Measurements from ENCODE around the gene GIPR. TPM values are rescaled to one million over a fixed set of nuclear protein-coding genes. Genes with fewer than 3 reads are reported as not detected.

The GIPR gene
- total RNA-seq, 1 experiment from 2014 or later, result 2.0 TPM

DNA sequence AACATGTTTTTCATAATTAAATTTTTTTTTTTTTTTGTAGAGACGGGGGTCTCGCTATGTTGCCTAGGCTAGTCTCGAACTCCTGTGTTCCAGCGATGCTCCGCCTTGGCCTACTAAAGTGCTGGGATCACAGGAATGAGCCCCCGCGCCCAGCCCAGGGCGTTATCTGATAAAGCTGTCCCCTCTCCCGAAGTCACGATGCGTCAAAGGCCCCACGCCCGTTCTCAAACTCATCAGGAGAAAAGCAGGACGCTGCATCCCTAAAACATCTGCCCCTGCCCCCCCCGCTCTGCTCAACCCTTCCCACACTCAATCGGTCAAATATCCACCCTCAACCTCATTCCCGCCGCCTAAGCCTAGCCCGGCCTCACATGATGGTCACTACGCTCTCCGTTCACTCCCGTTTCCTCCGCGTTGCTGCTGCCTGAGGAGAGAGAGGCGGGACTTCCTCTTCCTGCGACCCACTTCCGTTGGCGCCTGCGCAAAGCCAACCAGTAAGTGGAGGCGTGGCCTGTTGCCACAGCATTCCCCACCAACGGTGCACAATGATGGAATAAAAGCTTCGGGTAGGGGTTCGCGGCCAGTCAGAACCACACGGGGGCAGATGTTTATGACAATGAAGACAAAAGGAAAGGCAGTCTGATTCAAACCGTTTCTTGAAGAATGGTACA lies 23.6 kb downstream of the GIPR start, which contains the start of gene SNRPD2:
SNRPD2 (minus strand) TSS at position 438 of the 671 bp plus-strand sequence; CDS start at position 373, 65 bp downstream.
- TF ChIP-seq, protein P1, sequence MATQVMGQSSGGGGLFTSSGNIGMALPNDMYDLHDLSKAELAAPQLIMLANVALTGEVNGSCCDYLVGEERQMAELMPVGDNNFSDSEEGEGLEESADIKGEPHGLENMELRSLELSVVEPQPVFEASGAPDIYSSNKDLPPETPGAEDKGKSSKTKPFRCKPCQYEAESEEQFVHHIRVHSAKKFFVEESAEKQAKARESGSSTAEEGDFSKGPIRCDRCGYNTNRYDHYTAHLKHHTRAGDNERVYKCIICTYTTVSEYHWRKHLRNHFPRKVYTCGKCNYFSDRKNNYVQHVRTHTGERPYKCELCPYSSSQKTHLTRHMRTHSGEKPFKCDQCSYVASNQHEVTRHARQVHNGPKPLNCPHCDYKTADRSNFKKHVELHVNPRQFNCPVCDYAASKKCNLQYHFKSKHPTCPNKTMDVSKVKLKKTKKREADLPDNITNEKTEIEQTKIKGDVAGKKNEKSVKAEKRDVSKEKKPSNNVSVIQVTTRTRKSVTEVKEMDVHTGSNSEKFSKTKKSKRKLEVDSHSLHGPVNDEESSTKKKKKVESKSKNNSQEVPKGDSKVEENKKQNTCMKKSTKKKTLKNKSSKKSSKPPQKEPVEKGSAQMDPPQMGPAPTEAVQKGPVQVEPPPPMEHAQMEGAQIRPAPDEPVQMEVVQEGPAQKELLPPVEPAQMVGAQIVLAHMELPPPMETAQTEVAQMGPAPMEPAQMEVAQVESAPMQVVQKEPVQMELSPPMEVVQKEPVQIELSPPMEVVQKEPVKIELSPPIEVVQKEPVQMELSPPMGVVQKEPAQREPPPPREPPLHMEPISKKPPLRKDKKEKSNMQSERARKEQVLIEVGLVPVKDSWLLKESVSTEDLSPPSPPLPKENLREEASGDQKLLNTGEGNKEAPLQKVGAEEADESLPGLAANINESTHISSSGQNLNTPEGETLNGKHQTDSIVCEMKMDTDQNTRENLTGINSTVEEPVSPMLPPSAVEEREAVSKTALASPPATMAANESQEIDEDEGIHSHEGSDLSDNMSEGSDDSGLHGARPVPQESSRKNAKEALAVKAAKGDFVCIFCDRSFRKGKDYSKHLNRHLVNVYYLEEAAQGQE (IDR thresholded peaks at IDR 0.05; ENCODE audit: insufficient read depth in 1 of 2, low read depth in 2 of 2, low read length in 1 of 2), result no peak
- TF ChIP-seq POLR2AphosphoS5 (IDR thresholded peaks at IDR 0.05; ENCODE audit: low read depth, low read length), result peak; percentile 92
- TF ChIP-seq SIN3A (IDR thresholded peaks at IDR 0.05; ENCODE audit: borderline replicate concordance, insufficient read depth, low read depth, low read length), result peak; percentile 49; the same call in 1 of the 2 replicates
- TF ChIP-seq TCF7L2 (IDR thresholded peaks at IDR 0.05; ENCODE audit: low read depth, low read length), result no peak
- BruUV-seq (replicated peaks), result TSS peak; percentile 98
- peak; percentile 80 for ATAC-seq
- intact Hi-C loops (cut with micrococcal nuclease; ENCODE audit: unreplicated experiment) (no loop called here), in situ Hi-C loops (cut with HindIII; ENCODE audit: low pct_unique_long_range_greater_than_20kb, low sequenced_read_pairs) (no loop called here)
- Histone ChIP-seq H3K27ac (ENCODE audit: low read length) (peak within 1 kb of the TSS; percentile 86), H3K9me3 (ENCODE audit: control insufficient read depth, insufficient read depth, low read depth, low read length) (no peaks in the 10 kb centered on the region), H3K27me3 (ENCODE audit: control insufficient read depth, insufficient read depth, low read length) (no peaks in the 10 kb centered on the region), H3K4me3 (ENCODE audit: low read depth in 2 of 2, low read length in 2 of 2) (peak within 1 kb of the TSS; percentile 73 to 74), H3K36me3 (ENCODE audit: control insufficient read depth, insufficient read depth, low read length) (peaks cover 7% of the 10 kb centered on the region; the same call in 1 of the 2 replicates), H3K4me1 (ENCODE audit: control insufficient read depth, insufficient read depth, low read length) (no peaks in the 10 kb centered on the region)
- ChIA-PET POLR2A (interaction anchor here (0.5 to 2.1 kb wide), 7 partner anchors 10 to 974 kb away, joined by 3 to 18 read pairs (median 4); partner anchors contain the start of gene SIX5), CTCF (interaction anchor here (0.7 to 1.1 kb wide), 4 partner anchors 11 to 126 kb away, joined by 3 to 9 read pairs (median 4); no protein-coding TSS in a partner anchor)
- peak; percentile 78 for DNase-seq (ENCODE audit: low read depth, low spot score)

DNA sequence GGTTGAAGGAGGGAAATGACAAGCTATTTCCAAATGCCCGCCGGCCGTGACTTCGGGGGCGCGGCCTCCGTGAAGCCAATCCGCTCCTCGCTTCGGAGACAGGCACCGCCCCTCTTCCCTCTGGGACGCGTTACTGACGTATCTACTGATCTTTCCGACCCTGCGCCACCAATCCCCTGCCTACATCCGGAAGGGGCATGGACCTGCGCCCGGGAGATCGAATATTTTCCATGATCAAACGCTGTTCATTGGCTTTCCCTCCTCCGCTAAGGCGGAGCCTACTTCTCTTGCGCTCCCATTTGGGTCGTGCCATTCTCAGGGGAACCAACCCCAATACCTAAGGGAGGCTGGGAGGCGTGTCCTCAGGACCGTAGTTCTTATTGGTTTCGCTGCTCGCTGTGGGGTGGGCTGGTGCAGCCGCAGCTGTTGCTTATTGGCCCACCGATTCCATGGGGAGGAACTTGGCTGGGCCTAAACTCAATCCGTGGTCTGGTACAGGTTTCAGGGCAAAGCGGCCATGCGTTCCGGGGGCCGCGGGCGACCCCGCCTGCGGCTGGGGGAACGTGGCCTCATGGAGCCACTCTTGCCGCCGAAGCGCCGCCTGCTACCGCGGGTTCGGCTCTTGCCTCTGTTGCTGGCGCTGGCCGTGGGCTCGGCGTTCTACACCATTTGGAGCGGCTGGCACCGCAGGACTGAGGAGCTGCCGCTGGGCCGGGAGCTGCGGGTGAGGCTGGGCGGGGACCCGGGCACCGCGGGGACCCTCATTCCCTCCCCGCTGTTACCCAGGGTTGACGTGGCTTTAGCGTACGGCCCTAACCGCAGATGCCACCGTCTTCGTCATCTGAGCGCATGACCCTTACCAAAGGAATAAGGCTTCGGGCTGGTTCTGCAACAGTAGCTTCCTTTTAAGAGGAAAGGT lies 24.4 kb downstream of the GIPR start, which contains the start of gene QPCTL:
QPCTL (plus strand) TSS at position 480 of the 919 bp plus-strand sequence; CDS start at position 518, 38 bp downstream.
- H3K4me3 ChIP-seq (ENCODE audit: low read depth in 2 of 2, low read length in 2 of 2), result peak within 1 kb of the TSS; percentile 73 to 74
- DNase-seq (ENCODE audit: low read depth, low spot score) (peak; percentile 96), ATAC-seq (peak; percentile 95)
- H3K27ac ChIP-seq (ENCODE audit: low read length), result peak within 1 kb of the TSS; percentile 86
- no TSS peak for BruUV-seq (replicated peaks)
- H3K9me3 ChIP-seq (ENCODE audit: control insufficient read depth, insufficient read depth, low read depth, low read length), result no peaks in the 10 kb centered on the region
- H3K4me1 ChIP-seq (ENCODE audit: control insufficient read depth, insufficient read depth, low read length), result no peaks in the 10 kb centered on the region
- ChIA-PET CTCF (interaction anchor here (0.5 to 1.1 kb wide), 7 partner anchors 11 to 125 kb away, joined by 3 to 9 read pairs (median 3); partner anchors contain the start of gene SIX5), POLR2A (interaction anchor here (0.5 to 2.1 kb wide), 7 partner anchors 9 to 975 kb away, joined by 3 to 18 read pairs (median 4); partner anchors contain the start of gene SIX5)
- in situ Hi-C loops (cut with HindIII; ENCODE audit: low pct_unique_long_range_greater_than_20kb, low sequenced_read_pairs) (no loop called here), intact Hi-C loops (cut with micrococcal nuclease; ENCODE audit: unreplicated experiment) (no loop called here)
- TF ChIP-seq, protein P1 (IDR thresholded peaks at IDR 0.05; ENCODE audit: insufficient read depth in 1 of 2, low read depth in 2 of 2, low read length in 1 of 2), result no peak
- TF ChIP-seq, protein P2, sequence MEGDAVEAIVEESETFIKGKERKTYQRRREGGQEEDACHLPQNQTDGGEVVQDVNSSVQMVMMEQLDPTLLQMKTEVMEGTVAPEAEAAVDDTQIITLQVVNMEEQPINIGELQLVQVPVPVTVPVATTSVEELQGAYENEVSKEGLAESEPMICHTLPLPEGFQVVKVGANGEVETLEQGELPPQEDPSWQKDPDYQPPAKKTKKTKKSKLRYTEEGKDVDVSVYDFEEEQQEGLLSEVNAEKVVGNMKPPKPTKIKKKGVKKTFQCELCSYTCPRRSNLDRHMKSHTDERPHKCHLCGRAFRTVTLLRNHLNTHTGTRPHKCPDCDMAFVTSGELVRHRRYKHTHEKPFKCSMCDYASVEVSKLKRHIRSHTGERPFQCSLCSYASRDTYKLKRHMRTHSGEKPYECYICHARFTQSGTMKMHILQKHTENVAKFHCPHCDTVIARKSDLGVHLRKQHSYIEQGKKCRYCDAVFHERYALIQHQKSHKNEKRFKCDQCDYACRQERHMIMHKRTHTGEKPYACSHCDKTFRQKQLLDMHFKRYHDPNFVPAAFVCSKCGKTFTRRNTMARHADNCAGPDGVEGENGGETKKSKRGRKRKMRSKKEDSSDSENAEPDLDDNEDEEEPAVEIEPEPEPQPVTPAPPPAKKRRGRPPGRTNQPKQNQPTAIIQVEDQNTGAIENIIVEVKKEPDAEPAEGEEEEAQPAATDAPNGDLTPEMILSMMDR (IDR thresholded peaks at IDR 0.05), result no peak
- no peak; the same call in 1 of the 2 replicates for TF ChIP-seq POLR2AphosphoS5 (IDR thresholded peaks at IDR 0.05; ENCODE audit: low read depth, low read length)
- TF ChIP-seq SIN3A (IDR thresholded peaks at IDR 0.05; ENCODE audit: borderline replicate concordance, insufficient read depth, low read depth, low read length), result no peak
- TF ChIP-seq TCF7L2 (IDR thresholded peaks at IDR 0.05; ENCODE audit: low read depth, low read length), result peak; percentile 97
- peaks cover 4% of the 10 kb centered on the region; the same call in 1 of the 2 replicates for H3K36me3 ChIP-seq (ENCODE audit: control insufficient read depth, insufficient read depth, low read length)
- no peaks in the 10 kb centered on the region for H3K27me3 ChIP-seq (ENCODE audit: control insufficient read depth, insufficient read depth, low read length)
